GM11168 (cell line): ENCODE data around the gene CARMIL1.

ENCODE experiments used
- in situ Hi-C: fragments of 300-500 bp; cut with MboI; formaldehyde crosslinking; loops from one replicate; pipeline ENCODE4 v1.12.0; 2022; ENCODE audit warnings: low sequenced_read_pairs; ENCODE audit not compliant: unreplicated experiment

CARMIL1 gene

GRCh38 chr6:25661129-25661779 lies 382.1 kb downstream of the CARMIL1 start:
- in situ Hi-C loops = no loop called here

DNA sequence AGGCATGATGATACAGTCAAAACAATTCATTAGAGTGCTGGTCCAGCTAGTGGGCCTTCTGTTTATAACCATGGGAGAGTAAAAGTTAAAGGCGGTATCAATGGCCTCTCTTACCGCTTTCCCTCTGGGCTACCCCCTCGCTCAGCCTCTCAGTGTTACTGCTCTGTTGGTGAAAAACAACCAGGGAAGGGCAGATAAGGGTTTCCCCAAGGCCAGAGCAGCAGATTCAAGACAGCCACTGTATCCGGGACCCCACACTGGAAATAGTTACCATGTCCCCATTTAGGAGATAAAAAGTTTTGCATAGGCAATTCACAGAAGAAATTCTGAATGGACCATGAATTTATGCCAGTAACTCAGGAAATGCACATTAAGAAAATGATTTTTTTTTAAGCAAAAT lies 386.3 kb downstream of the CARMIL1 start:
- in situ Hi-C loops = no loop called here

GRCh38 chr6:25669413-25669812 lies 390.2 kb downstream of the CARMIL1 start:
- in situ Hi-C loops = no loop called here
